SK-N-SH (cell line): Measurements from ENCODE around the gene KRTAP12-4.
"Not testable (repeated sequence)": the region's sequence is repeated elsewhere in the genome, so short reads cannot be mapped to it uniquely, and the experiment has no call there.

ENCODE experiments used
- MXI1 ChIP-seq: IDR thresholded peaks from 2 replicates; pipeline ENCODE4 v1.6.1; 2012; ENCODE audit warnings: mild to moderate bottlenecking, low read depth, low read length, improper control_type of control experiment
- TF ChIP-seq, protein P1 (sequence below): fragments of 200-600 bp; sonication (generic); IDR thresholded peaks from 2 replicates; pipeline ENCODE4 v1.6.1; 2017; ENCODE audit warnings: antibody characterized with exemption, mild to moderate bottlenecking, moderate library complexity
- TF ChIP-seq, protein P2 (sequence below): IDR thresholded peaks from 2 replicates; pipeline ENCODE4 v1.6.1; 2012; ENCODE audit warnings: mild to moderate bottlenecking, low read depth, low read length, moderate library complexity

DNA sequence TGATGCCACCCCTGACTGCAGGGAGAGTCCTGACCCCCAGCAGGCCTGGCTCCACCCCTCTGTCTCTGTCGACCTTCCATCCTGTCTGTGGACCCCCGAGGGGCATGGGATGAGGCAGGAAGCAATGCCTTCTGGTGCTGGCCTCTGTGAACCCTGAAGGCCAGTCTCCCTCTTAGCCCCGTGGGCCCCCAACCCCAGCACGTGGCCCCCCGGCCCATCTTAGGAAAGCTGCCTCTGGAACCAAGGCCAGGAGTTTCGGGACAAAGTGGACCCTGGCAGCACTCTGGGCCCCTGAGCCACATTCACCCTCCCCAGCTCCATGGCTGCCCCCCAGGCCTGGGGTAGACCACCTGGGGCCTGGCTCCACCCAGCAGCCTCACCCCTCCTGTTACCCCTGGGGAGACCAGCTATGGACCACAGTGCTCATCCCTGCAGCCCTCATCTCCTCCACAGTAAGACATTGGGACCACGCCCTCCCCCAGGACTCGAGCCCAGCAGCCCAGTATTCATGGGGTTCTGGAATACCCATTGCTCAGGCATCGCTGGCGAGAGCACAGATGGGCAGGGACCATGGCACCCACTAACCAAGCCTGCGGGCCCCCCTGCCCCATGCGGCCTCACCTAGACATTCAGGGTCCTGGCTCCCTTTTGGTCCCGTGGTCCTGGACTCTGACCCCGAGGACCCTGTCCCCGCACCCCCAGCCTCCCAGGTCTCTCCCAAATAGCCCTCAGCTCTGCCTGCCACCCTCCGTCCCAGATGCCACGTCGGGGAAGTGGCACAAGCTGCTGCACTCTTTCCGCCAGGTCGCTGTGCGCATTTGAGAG lies 15.7 kb downstream of the KRTAP12-4 start:
- not testable (repeated sequence) for TF ChIP-seq MXI1
- TF ChIP-seq, protein P1, sequence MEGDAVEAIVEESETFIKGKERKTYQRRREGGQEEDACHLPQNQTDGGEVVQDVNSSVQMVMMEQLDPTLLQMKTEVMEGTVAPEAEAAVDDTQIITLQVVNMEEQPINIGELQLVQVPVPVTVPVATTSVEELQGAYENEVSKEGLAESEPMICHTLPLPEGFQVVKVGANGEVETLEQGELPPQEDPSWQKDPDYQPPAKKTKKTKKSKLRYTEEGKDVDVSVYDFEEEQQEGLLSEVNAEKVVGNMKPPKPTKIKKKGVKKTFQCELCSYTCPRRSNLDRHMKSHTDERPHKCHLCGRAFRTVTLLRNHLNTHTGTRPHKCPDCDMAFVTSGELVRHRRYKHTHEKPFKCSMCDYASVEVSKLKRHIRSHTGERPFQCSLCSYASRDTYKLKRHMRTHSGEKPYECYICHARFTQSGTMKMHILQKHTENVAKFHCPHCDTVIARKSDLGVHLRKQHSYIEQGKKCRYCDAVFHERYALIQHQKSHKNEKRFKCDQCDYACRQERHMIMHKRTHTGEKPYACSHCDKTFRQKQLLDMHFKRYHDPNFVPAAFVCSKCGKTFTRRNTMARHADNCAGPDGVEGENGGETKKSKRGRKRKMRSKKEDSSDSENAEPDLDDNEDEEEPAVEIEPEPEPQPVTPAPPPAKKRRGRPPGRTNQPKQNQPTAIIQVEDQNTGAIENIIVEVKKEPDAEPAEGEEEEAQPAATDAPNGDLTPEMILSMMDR, result not testable (repeated sequence)
- TF ChIP-seq, protein P2, sequence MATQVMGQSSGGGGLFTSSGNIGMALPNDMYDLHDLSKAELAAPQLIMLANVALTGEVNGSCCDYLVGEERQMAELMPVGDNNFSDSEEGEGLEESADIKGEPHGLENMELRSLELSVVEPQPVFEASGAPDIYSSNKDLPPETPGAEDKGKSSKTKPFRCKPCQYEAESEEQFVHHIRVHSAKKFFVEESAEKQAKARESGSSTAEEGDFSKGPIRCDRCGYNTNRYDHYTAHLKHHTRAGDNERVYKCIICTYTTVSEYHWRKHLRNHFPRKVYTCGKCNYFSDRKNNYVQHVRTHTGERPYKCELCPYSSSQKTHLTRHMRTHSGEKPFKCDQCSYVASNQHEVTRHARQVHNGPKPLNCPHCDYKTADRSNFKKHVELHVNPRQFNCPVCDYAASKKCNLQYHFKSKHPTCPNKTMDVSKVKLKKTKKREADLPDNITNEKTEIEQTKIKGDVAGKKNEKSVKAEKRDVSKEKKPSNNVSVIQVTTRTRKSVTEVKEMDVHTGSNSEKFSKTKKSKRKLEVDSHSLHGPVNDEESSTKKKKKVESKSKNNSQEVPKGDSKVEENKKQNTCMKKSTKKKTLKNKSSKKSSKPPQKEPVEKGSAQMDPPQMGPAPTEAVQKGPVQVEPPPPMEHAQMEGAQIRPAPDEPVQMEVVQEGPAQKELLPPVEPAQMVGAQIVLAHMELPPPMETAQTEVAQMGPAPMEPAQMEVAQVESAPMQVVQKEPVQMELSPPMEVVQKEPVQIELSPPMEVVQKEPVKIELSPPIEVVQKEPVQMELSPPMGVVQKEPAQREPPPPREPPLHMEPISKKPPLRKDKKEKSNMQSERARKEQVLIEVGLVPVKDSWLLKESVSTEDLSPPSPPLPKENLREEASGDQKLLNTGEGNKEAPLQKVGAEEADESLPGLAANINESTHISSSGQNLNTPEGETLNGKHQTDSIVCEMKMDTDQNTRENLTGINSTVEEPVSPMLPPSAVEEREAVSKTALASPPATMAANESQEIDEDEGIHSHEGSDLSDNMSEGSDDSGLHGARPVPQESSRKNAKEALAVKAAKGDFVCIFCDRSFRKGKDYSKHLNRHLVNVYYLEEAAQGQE, result not testable (repeated sequence)
